NCI-H748 treated with DMSO at 0.1 percent for 48 hours (cell line): ENCODE data around the gene HHAT.
"Not testable (repeated sequence)": the region's sequence is repeated elsewhere in the genome, so short reads cannot be mapped to it uniquely, and the experiment has no call there.

ENCODE experiments used
- DNase-seq: peaks from one replicate; lab custom pipeline; 2025; lab: John Stamatoyannopoulos, UW

The HHAT gene

GRCh38 chr1:210313921-210314320, 14.8 kb upstream of the HHAT start:
- no peak for DNase-seq

GRCh38 chr1:210315529-210315928, 13.2 kb upstream of the HHAT start:
- DNase-seq: no peak

- no peak for DNase-seq
Measured at GRCh38 chr1:210321131-210321530, 7.6 kb upstream of the HHAT start.

GRCh38 chr1:210321552-210321951, 7.2 kb upstream of the HHAT start:
- DNase-seq: no peak

- no peak for DNase-seq
Measured at GRCh38 chr1:210323957-210324356, 4.7 kb upstream of the HHAT start.

GRCh38 chr1:210325026-210325670, 3.6 kb upstream of the HHAT start:
- no peak for DNase-seq

GRCh38 chr1:210328032-210328745, 513 bp upstream of the HHAT start:
- no peak for DNase-seq

GRCh38 chr1:210330279-210330866, 1.7 kb downstream of the HHAT start:
- DNase-seq: no peak

- DNase-seq: no peak
Measured at GRCh38 chr1:210332233-210332632, 3.5 kb downstream of the HHAT start.

GRCh38 chr1:210332719-210333398, 4.2 kb downstream of the HHAT start:
- no peak for DNase-seq

- DNase-seq: no peak
Measured at GRCh38 chr1:210335001-210335400, 6.3 kb downstream of the HHAT start.

GRCh38 chr1:210336362-210336761, 7.7 kb downstream of the HHAT start:
- no peak for DNase-seq

- no peak for DNase-seq
Measured at GRCh38 chr1:210339500-210339899, 10.8 kb downstream of the HHAT start.

GRCh38 chr1:210340311-210340710, 11.6 kb downstream of the HHAT start:
- DNase-seq: no peak

- DNase-seq: no peak
Measured at GRCh38 chr1:210340841-210341240, 12.1 kb downstream of the HHAT start.

- DNase-seq: no peak
Measured at GRCh38 chr1:210342986-210343780, 14.5 kb downstream of the HHAT start.

GRCh38 chr1:210344706-210345105, 16.0 kb downstream of the HHAT start:
- no peak for DNase-seq

GRCh38 chr1:210347112-210347511, 18.4 kb downstream of the HHAT start:
- no peak for DNase-seq

- no peak for DNase-seq
Measured at GRCh38 chr1:210351496-210351895, 22.8 kb downstream of the HHAT start.

GRCh38 chr1:210352575-210352974, 23.9 kb downstream of the HHAT start:
- DNase-seq: no peak

- DNase-seq: not testable (repeated sequence)
Measured at GRCh38 chr1:210354305-210354704, 25.6 kb downstream of the HHAT start.

- DNase-seq: no peak
Measured at GRCh38 chr1:210358626-210359025, 29.9 kb downstream of the HHAT start.
